CD4-positive, alpha-beta T cell treated with Interleukin-12 subunit alpha and Interleukin-12 subunit beta, for 1 hour (primary cell): ENCODE data around the gene LRIG1.

Source experiments
- DNase-seq: peaks from one replicate; pipeline ENCODE4 v3.0.0-alpha.2; 2020

LRIG1 gene

GRCh38 chr3:66486202-66486601, 14.6 kb downstream of the LRIG1 start:
- DNase-seq = no peak

- DNase-seq = no peak
Measured at GRCh38 chr3:66485291-66485968, 15.4 kb downstream of the LRIG1 start.

- DNase-seq = no peak
Measured at GRCh38 chr3:66484106-66484844, 16.5 kb downstream of the LRIG1 start.

- peak; percentile 33 for DNase-seq
Measured at GRCh38 chr3:66483409-66483906, 17.4 kb downstream of the LRIG1 start.

- DNase-seq = no peak
Measured at GRCh38 chr3:66483006-66483405, 17.8 kb downstream of the LRIG1 start.

GRCh38 chr3:66482018-66482404, 18.8 kb downstream of the LRIG1 start:
- DNase-seq = no peak

- no peak for DNase-seq
Measured at GRCh38 chr3:66481071-66482017, 19.5 kb downstream of the LRIG1 start.

- peak; percentile 67 for DNase-seq
Measured at GRCh38 chr3:66480666-66481065, 20.2 kb downstream of the LRIG1 start.

GRCh38 chr3:66479532-66479947, 21.3 kb downstream of the LRIG1 start:
- DNase-seq = no peak

- DNase-seq = no peak
Measured at GRCh38 chr3:66478960-66479359, 21.9 kb downstream of the LRIG1 start.

GRCh38 chr3:66477856-66478255, 23.0 kb downstream of the LRIG1 start:
- no peak for DNase-seq

- no peak for DNase-seq
Measured at GRCh38 chr3:66476852-66477381, 23.9 kb downstream of the LRIG1 start.

- DNase-seq = no peak
Measured at GRCh38 chr3:66475386-66476020, 25.3 kb downstream of the LRIG1 start.

- no peak for DNase-seq
Measured at GRCh38 chr3:66473692-66474091, 27.1 kb downstream of the LRIG1 start.

GRCh38 chr3:66473181-66473580, 27.6 kb downstream of the LRIG1 start:
- DNase-seq = no peak

GRCh38 chr3:66472313-66473134, 28.3 kb downstream of the LRIG1 start:
- DNase-seq = no peak

- no peak for DNase-seq
Measured at GRCh38 chr3:66470956-66471686, 29.7 kb downstream of the LRIG1 start.

GRCh38 chr3:66470285-66470684, 30.5 kb downstream of the LRIG1 start:
- no peak for DNase-seq

- DNase-seq = no peak
Measured at GRCh38 chr3:66469220-66469640, 31.6 kb downstream of the LRIG1 start.

GRCh38 chr3:66467996-66468735, 32.7 kb downstream of the LRIG1 start:
- no peak for DNase-seq
